Chondrocyte (in vitro differentiated cells): ENCODE results near the gene FSIP1. TPM values are rescaled to one million over a fixed set of nuclear protein-coding genes. Genes with fewer than 3 reads are reported as not detected.
A peak's percentile ranks its signal among the peaks of the same experiment; 100 is the strongest.

Experiments used
- DNase-seq: peaks from one replicate; pipeline ENCODE4 v3.0.0; 2021; ENCODE audit warnings: mixed read lengths, low spot score
- H3K27ac Mint-ChIP-seq: one replicate; pipeline ENCODE4 v1.8.0; 2021; ENCODE audit warnings: mild to moderate bottlenecking, moderate library complexity, mixed read lengths; ENCODE audit not compliant: unreplicated experiment
- H3K27me3 Mint-ChIP-seq: 2 replicates; pipeline ENCODE4 v1.8.0; 2021; ENCODE audit warnings: low read depth, mixed read lengths
- H3K36me3 Mint-ChIP-seq: 2 replicates; pipeline ENCODE4 v1.8.0; 2021; ENCODE audit warnings: low read depth, mixed read lengths
- H3K4me1 Mint-ChIP-seq: 2 replicates; pipeline ENCODE4 v1.8.0; 2021; ENCODE audit warnings: low read depth, mild to moderate bottlenecking, mixed read lengths
- H3K4me3 Mint-ChIP-seq: one replicate; pipeline ENCODE4 v1.8.0; 2021; ENCODE audit warnings: mild to moderate bottlenecking, moderate library complexity, mixed read lengths; ENCODE audit not compliant: unreplicated experiment
- H3K9me3 Mint-ChIP-seq: 2 replicates; pipeline ENCODE4 v1.8.0; 2021; ENCODE audit warnings: low read depth, mixed read lengths
- total RNA-seq: library from RNA; stranded (reverse); gene quantifications from 3 replicates; pipeline ENCODE4 v1.2.1, GENCODE V29; 2021
- TF ChIP-seq, protein P1 (sequence below): fragments of 200-600 bp; sonication (generic); IDR thresholded peaks from 2 replicates; pipeline ENCODE4 v1.5.0; 2021; ENCODE audit warnings: antibody characterized with exemption, mild to moderate bottlenecking, moderate library complexity

FSIP1 gene
- total RNA-seq, 1 donor from 2014 or later, result 0.40 TPM

DNA sequence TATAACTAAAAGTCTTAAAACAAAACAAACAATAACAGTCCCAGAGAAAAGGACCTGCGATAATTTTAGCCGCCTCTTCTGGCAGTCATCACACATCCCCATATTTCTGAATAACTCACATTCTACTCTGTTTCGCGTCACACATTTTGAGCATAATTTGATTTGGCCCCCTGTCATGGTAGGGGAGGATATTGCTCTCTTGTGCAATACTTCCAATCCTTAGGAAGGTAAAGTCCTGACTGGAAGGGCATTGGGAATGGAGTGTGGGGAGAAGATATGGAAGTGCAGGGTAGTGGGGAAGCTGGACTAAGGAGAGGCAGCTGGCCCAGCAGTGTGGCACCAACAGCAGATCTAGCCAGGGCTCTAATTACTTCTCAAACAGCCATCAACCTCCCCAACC lies 11.3 kb upstream of the FSIP1 start:
- Mint-ChIP-seq H3K4me3 (no peak overlapping the region), H3K9me3 (no peaks in the 10 kb centered on the region), H3K27me3 (no peaks in the 10 kb centered on the region), H3K36me3 (peaks cover 3% of the 10 kb centered on the region), H3K27ac (no peak overlapping the region), H3K4me1 (peaks cover 21% of the 10 kb centered on the region)
- TF ChIP-seq, protein P1, sequence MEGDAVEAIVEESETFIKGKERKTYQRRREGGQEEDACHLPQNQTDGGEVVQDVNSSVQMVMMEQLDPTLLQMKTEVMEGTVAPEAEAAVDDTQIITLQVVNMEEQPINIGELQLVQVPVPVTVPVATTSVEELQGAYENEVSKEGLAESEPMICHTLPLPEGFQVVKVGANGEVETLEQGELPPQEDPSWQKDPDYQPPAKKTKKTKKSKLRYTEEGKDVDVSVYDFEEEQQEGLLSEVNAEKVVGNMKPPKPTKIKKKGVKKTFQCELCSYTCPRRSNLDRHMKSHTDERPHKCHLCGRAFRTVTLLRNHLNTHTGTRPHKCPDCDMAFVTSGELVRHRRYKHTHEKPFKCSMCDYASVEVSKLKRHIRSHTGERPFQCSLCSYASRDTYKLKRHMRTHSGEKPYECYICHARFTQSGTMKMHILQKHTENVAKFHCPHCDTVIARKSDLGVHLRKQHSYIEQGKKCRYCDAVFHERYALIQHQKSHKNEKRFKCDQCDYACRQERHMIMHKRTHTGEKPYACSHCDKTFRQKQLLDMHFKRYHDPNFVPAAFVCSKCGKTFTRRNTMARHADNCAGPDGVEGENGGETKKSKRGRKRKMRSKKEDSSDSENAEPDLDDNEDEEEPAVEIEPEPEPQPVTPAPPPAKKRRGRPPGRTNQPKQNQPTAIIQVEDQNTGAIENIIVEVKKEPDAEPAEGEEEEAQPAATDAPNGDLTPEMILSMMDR, result no peak
- no peak for DNase-seq

DNA sequence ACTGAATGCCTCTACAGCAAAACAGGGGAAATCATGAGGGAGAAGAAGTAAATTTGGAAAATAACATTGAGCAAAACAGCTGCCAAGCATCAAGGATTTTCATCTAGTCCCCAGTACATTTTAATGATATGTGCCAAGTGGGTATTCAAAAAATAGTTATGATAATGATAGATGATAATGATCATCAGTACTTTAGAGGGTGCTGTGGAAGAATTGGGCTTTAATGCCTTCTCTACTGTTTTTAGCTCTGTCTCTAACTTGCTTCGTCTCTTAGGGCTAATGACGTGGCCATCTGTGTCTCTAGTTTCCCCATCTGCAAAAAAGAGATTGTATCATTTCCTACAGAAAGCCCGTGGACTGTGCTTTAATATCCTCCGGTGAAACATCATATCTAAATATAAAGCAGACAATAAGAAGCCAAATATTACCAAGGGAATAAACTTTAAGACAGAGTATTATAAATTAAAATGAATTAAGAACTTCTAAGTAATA lies 10.2 kb upstream of the FSIP1 start:
- H3K27me3 Mint-ChIP-seq, result no peaks in the 10 kb centered on the region
- no peak for DNase-seq
- H3K4me3 Mint-ChIP-seq, result no peak overlapping the region
- H3K9me3 Mint-ChIP-seq, result no peaks in the 10 kb centered on the region
- peaks cover 3% of the 10 kb centered on the region for H3K36me3 Mint-ChIP-seq
- TF ChIP-seq, protein P1, result no peak
- H3K4me1 Mint-ChIP-seq, result peaks cover 29% of the 10 kb centered on the region
- no peak overlapping the region for H3K27ac Mint-ChIP-seq

DNA sequence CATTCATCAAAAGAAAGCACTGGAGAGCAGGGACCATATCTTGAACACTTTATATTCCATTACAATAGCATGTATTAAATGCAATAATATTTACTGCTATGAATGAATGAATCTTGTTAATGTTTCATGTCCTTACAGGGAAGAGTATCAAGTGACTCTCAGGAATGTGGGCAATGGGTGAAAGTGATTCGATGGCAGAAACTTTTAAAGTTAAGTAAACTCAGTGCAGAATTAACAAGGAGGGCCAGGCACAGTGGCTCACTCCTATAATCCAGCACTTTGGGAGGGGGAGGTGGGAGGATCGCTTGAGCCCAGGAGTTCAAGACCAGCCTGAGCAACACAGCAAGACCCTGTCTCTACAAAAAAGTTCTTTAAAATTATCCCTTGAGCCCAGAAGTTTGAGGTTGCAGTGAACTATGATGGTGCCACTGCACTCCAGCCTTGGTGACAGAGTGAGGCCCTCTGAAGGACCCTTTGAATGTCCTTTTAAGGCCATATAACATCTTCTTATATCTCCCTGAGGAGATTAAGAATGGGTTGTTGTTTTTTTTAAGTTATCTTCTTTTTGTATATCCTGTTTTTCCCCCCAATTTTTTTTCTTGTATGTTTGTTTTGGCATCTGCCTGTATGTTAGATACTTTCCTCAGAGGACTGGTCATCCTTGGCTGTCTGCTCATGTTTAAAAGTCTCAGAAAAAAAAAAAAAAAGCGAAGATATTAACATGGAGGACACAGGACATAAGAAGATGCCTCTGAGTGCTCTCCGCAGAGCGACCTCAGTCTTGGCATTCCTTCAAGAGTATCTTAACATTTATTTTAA lies 9.6 kb upstream of the FSIP1 start:
- Mint-ChIP-seq H3K27ac (peak overlapping the region; percentile 51), H3K9me3 (no peaks in the 10 kb centered on the region), H3K4me3 (no peak overlapping the region), H3K4me1 (peaks cover 36% of the 10 kb centered on the region), H3K36me3 (peaks cover 3% of the 10 kb centered on the region), H3K27me3 (no peaks in the 10 kb centered on the region)
- DNase-seq, result no peak
- TF ChIP-seq, protein P1, result no peak

DNA sequence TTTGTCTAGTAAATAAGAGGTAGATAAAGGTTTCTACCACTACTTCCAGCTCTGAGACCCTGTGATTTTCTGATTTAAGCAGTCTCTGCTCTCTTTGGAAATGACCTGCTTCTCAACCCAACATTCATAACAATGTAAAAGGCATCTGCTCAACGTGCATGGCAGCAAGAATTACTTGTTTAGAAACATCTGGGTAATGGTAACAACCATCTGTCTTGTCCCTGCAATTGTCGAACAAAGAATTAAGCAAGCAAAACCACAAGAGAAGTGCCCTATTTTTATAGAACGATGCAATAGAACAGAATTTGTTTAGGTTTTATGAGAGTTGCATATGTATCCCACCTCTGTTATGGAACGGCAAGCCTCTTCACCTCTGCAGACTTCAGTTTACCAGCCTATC lies 7.1 kb upstream of the FSIP1 start:
- H3K4me1 Mint-ChIP-seq, result peaks cover 51% of the 10 kb centered on the region
- no peaks in the 10 kb centered on the region for H3K36me3 Mint-ChIP-seq
- no peak for DNase-seq
- TF ChIP-seq, protein P1, result no peak
- no peak overlapping the region for H3K27ac Mint-ChIP-seq
- H3K9me3 Mint-ChIP-seq, result no peaks in the 10 kb centered on the region
- H3K4me3 Mint-ChIP-seq, result no peak overlapping the region
- no peaks in the 10 kb centered on the region for H3K27me3 Mint-ChIP-seq

DNA sequence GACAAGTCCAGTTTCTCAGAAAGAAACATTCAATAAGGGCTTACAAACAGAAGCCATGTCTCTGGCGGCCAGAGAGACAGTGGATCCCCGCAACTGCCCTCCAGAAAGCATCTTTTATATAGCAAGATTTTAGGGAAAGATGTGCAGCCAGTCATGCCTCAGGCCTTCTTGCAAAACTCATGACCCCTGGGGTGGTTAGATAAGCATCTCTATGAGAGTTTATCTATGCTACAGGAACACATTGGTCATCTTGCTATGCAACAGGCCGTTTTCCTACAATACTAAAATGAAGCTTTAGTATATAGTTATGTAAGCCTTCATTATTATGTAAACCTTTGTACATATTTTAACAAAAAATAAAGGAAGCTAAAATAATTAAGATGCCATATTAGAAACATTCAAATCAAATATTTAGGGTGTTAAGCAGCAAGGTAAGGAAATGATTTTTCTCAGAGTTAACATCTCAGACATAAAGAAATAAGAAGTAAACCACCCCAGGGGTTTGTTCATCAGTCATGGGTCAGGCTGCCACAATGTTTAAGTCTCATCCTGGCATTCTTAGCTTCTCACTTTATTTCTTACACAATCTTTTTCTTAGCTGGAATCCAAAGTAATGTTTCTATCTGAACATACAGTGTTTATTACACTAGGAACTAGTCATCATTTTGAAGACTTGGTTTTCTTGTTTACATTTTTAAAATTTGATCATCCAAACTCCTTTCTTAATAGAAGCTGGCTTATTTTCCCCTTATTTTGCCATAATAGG lies 6.3 kb upstream of the FSIP1 start:
- no peaks in the 10 kb centered on the region for H3K27me3 Mint-ChIP-seq
- no peak overlapping the region for H3K27ac Mint-ChIP-seq
- H3K4me1 Mint-ChIP-seq, result peaks cover 58% of the 10 kb centered on the region
- H3K4me3 Mint-ChIP-seq, result no peak overlapping the region
- no peak for DNase-seq
- H3K36me3 Mint-ChIP-seq, result no peaks in the 10 kb centered on the region
- no peaks in the 10 kb centered on the region for H3K9me3 Mint-ChIP-seq
- TF ChIP-seq, protein P1, result no peak
